Trophoblast cell (in vitro differentiated cells and primary cell): ENCODE results near the gene DNAH10.

ENCODE experiments used
- DNase-seq, 2 donors: peaks; one replicate each; pipeline ENCODE4 v3.0.0-alpha.2; 2016
- H2AFZ ChIP-seq: 2 replicates; pipeline ENCODE4 v1.6.1; 2013; ENCODE audit warnings: low read length, moderate library complexity, mild to moderate bottlenecking; ENCODE audit not compliant: insufficient read depth, poor library complexity
- H2AK5ac ChIP-seq: 2 replicates; pipeline ENCODE4 v1.6.1; 2013; ENCODE audit warnings: mild to moderate bottlenecking, low read length
- H2BK120ac ChIP-seq: 2 replicates; pipeline ENCODE4 v1.6.1; 2013; ENCODE audit warnings: low read length, mild to moderate bottlenecking, moderate library complexity; ENCODE audit not compliant: insufficient read depth, poor library complexity
- H2BK12ac ChIP-seq: 2 replicates; pipeline ENCODE4 v1.6.1; 2013; ENCODE audit warnings: mild to moderate bottlenecking, low read length, moderate library complexity
- H2BK5ac ChIP-seq: 2 replicates; pipeline ENCODE4 v1.6.1; 2013; ENCODE audit warnings: low read length, low read depth, moderate library complexity, mild to moderate bottlenecking; ENCODE audit not compliant: poor library complexity
- H3K14ac ChIP-seq: 2 replicates; pipeline ENCODE4 v1.6.1; 2013; ENCODE audit warnings: mild to moderate bottlenecking, low read length
- H3K18ac ChIP-seq: 2 replicates; pipeline ENCODE4 v1.6.1; 2013; ENCODE audit warnings: mild to moderate bottlenecking, low read length
- H3K23ac ChIP-seq: 2 replicates; pipeline ENCODE4 v1.6.1; 2013; ENCODE audit warnings: low read length
- H3K27ac ChIP-seq: 2 replicates; pipeline ENCODE4 v1.5.1; 2013; ENCODE audit warnings: low read depth, mild to moderate bottlenecking, inconsistent platforms, low read length, moderate library complexity
- H3K27me3 ChIP-seq: 2 replicates; pipeline ENCODE4 v1.6.1; 2013; ENCODE audit warnings: inconsistent platforms, mild to moderate bottlenecking, low read length, moderate library complexity; ENCODE audit not compliant: insufficient read depth
- H3K36me3 ChIP-seq, 2 experiments: 1 replicate in 1 of 2; 2 replicates in 1 of 2; pipeline ENCODE4 v1.6.1; 2013; ENCODE audit warnings: low read length in 2 of 2, mild to moderate bottlenecking in 2 of 2, moderate library complexity in 1 of 2; ENCODE audit not compliant: insufficient read depth in 2 of 2, control insufficient read depth in 1 of 2
- H3K4ac ChIP-seq: 2 replicates; pipeline ENCODE4 v1.6.1; 2013; ENCODE audit warnings: low read depth, mild to moderate bottlenecking, low read length, moderate library complexity
- H3K4me1 ChIP-seq, 2 experiments: 1 replicate in 1 of 2; 2 replicates in 1 of 2; pipeline ENCODE4 v1.6.1; 2013; ENCODE audit warnings: low read length in 2 of 2, mild to moderate bottlenecking in 2 of 2, moderate library complexity in 1 of 2; ENCODE audit not compliant: insufficient read depth in 2 of 2, control insufficient read depth in 1 of 2
- H3K4me2 ChIP-seq: 2 replicates; pipeline ENCODE4 v1.6.1; 2013; ENCODE audit warnings: inconsistent platforms, mild to moderate bottlenecking, low read length, moderate library complexity
- H3K4me3 ChIP-seq: 2 replicates; pipeline ENCODE4 v1.5.1; 2013; ENCODE audit warnings: mild to moderate bottlenecking, low read depth, low read length, inconsistent platforms
- H3K79me1 ChIP-seq: one replicate; pipeline ENCODE4 v1.6.1; 2013; ENCODE audit warnings: low read length
- H3K79me2 ChIP-seq: 2 replicates; pipeline ENCODE4 v1.6.1; 2013; ENCODE audit warnings: low read length, mild to moderate bottlenecking; ENCODE audit not compliant: control insufficient read depth, insufficient read depth, poor library complexity
- H3K9ac ChIP-seq: 2 replicates; pipeline ENCODE4 v1.6.1; 2013; ENCODE audit warnings: mild to moderate bottlenecking, low read length
- H3K9me3 ChIP-seq: 2 replicates; pipeline ENCODE4 v1.6.1; 2013; ENCODE audit warnings: low read depth, mild to moderate bottlenecking, control low read depth, inconsistent platforms, low read length; ENCODE audit not compliant: insufficient read depth
- H4K12ac ChIP-seq: 2 replicates; pipeline ENCODE4 v1.6.1; 2013; ENCODE audit warnings: low read depth, mild to moderate bottlenecking, low read length, moderate library complexity
- H4K8ac ChIP-seq: 2 replicates; pipeline ENCODE4 v1.6.1; 2013; ENCODE audit warnings: low read depth, mild to moderate bottlenecking, low read length, moderate library complexity
- H4K91ac ChIP-seq: one replicate; pipeline ENCODE4 v1.6.1; 2013; ENCODE audit warnings: low read depth, mild to moderate bottlenecking, low read length, moderate library complexity
- WGBS: extraction: QIAGEN DNeasy Blood & Tissue Kit; methylation state at CpG from one replicate; pipeline ENCODE4 v1.1.7; 2013; ENCODE audit warnings: missing lambda C conversion rate; ENCODE audit not compliant: insufficient read length, insufficient coverage; ENCODE audit errors: extremely low coverage; 5-methylcytosine and 5-hydroxymethylcytosine counted together

DNAH10 gene

DNA sequence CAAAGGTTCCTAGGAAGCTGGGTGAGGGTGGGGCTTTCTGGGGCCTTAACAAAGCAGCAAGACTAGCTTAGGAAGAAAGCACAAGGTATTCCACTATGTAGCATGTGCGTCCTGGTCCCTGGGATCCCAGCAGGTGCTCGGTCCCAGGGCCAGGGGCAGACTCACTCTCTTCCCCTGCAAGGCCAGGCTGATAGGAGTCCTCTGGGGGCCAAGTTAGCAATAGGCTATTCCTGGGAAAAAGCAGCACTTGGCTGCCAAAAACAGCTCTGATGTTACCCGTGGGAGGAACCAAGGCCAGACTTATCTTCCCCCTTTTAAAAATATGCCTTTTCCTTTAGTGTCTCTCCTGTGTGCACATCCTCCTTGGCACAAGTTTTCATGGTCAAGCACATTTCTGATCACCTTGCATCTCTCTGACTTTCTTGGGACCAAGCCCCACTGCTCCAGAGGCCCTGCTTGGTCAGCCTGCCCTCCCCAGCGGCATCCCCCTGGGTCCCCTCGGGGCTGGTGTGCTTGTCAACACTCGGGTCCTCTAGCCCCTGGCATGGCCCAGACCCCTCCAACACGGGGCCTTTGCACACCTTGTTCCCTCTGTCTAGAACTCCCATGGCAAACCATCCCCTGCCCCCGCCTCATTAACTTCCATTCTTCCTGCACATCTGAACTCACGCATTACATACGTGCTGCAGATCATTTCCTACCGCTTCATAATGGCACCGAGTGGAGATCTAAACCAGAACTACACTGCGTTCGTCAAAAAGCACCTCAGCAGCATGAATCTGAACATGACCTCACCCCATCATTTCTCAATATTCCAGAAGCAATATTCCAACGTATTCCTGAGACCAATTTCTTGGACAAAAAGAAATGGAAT, 188.6 kb downstream of the DNAH10 start:
- WGBS = no CpG with 5 or more reads among the region's 15 CpGs
- Histone ChIP-seq H3K9me3 (no peaks in the 10 kb centered on the region), H3K79me1 (no peaks in the 10 kb centered on the region), H4K8ac (no peak overlapping the region), H3K4me3 (no peak overlapping the region), H3K36me3 (peaks cover 5% of the 10 kb centered on the region in 2 experiments), H3K18ac (no peak overlapping the region), H3K4me1 (no peaks in the 10 kb centered on the region), H2AK5ac (no peak overlapping the region), H3K9ac (no peak overlapping the region), H3K14ac (no peak overlapping the region), H2BK120ac (no peak overlapping the region), H3K23ac (no peak overlapping the region), H3K4ac (no peak overlapping the region), H2BK5ac (no peak overlapping the region), H3K4me2 (no peak overlapping the region), H4K91ac (no peak overlapping the region), H3K27ac (no peak overlapping the region), H3K79me2 (no peaks in the 10 kb centered on the region), H2BK12ac (no peak overlapping the region), H4K12ac (no peak overlapping the region), H3K27me3 (no peaks in the 10 kb centered on the region), H2AFZ (no peak overlapping the region)
- no peak for DNase-seq

GRCh38 chr12:123951467-123951866, 189.4 kb downstream of the DNAH10 start:
- WGBS = no CpG with 5 or more reads among the region's 4 CpGs
- Histone ChIP-seq H4K91ac (no peak overlapping the region), H3K27me3 (no peaks in the 10 kb centered on the region)

DNA sequence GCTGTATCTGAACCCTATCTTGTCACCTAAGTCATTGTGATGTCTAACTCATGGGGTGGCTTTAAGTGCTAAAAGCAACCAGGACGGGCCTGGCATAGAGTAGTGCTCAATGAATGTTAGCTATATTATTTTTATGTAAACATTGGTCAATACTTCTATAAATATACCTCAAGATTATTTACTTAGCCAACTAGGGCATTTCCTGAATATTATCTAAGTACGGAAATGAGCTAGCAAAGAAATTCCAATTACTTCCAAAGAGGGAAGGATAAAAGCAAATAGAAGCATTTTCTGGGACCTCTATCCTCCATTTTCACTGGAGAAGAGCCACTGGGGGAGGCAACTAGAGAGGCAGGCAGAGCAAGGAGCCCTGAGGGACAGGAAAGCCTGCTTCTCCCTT, 189.9 kb downstream of the DNAH10 start:
- no peaks in the 10 kb centered on the region for H3K9me3 ChIP-seq
- DNase-seq = no peak
- no peak overlapping the region for H4K91ac ChIP-seq
- peaks cover 2 to 5% of the 10 kb centered on the region in 2 experiments for H3K36me3 ChIP-seq
- no peaks in the 10 kb centered on the region for H3K4me1 ChIP-seq
- H3K4me2 ChIP-seq = no peak overlapping the region
- H3K79me2 ChIP-seq = no peaks in the 10 kb centered on the region
- no peaks in the 10 kb centered on the region for H3K27me3 ChIP-seq
- no peak overlapping the region for H2BK12ac ChIP-seq
- no peak overlapping the region for H3K27ac ChIP-seq
- no peak overlapping the region for H2AFZ ChIP-seq
- WGBS = no CpG with 5 or more reads among the region's 2 CpGs
- no peaks in the 10 kb centered on the region for H3K79me1 ChIP-seq
- no peak overlapping the region for H2BK5ac ChIP-seq
- H3K4ac ChIP-seq = no peak overlapping the region
- H4K12ac ChIP-seq = no peak overlapping the region
- H2AK5ac ChIP-seq = no peak overlapping the region
- no peak overlapping the region for H4K8ac ChIP-seq
- H3K18ac ChIP-seq = no peak overlapping the region
- H3K23ac ChIP-seq = no peak overlapping the region
- no peak overlapping the region for H2BK120ac ChIP-seq
- H3K9ac ChIP-seq = no peak overlapping the region
- H3K4me3 ChIP-seq = no peak overlapping the region
- H3K14ac ChIP-seq = no peak overlapping the region

More at GRCh38 chr12:123951467-123951866, 189.4 kb downstream of the DNAH10 start:
- Histone ChIP-seq H3K36me3 (peaks cover 2 to 5% of the 10 kb centered on the region in 2 experiments), H3K4me3 (no peak overlapping the region), H3K79me1 (no peaks in the 10 kb centered on the region), H3K79me2 (no peaks in the 10 kb centered on the region), H2BK5ac (no peak overlapping the region), H3K4me1 (no peaks in the 10 kb centered on the region), H3K9me3 (no peaks in the 10 kb centered on the region), H3K4me2 (no peak overlapping the region), H3K18ac (no peak overlapping the region), H2BK120ac (no peak overlapping the region), H4K8ac (no peak overlapping the region), H3K27ac (no peak overlapping the region), H3K9ac (no peak overlapping the region), H2BK12ac (no peak overlapping the region), H2AK5ac (no peak overlapping the region), H2AFZ (no peak overlapping the region), H4K12ac (no peak overlapping the region), H3K4ac (no peak overlapping the region), H3K23ac (no peak overlapping the region), H3K14ac (no peak overlapping the region)
- no peak for DNase-seq

DNA sequence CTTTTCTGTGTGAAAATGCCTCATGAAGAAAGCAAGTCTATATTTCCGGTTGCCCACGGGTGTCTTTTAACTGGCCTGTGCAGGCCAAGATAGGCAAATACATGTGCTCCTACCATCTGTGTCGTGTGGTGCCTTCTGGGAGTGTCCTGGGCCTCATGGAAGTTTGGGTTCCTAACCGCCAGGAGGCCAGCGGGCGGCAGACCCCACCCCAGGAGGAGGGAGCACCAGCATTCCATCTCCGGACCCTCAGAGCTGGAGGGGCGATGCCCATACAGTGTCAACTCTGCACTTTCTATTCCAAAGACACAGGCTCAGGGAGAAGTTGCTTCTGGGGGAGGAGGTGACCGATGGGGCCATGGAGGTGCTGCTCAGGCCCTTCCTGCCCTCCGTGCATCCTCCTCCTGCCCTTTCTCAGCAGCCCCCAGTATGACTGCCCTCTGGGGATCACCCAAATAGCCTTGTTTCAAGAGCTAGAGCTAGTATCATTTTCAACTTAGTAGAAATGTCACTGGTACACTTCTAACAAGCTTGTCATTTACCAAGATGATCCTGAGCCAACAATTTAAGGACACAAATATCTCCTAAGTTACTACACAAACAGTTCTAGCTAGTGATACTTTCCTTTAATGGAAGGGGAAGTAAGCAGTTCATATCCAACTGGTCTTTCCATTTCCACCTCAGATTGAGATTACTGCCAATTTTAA, 192.7 kb downstream of the DNAH10 start:
- no peak for DNase-seq
- Histone ChIP-seq H2AK5ac (no peak overlapping the region), H4K12ac (no peak overlapping the region), H3K27ac (no peak overlapping the region), H3K79me2 (no peaks in the 10 kb centered on the region), H3K14ac (no peak overlapping the region), H3K79me1 (no peaks in the 10 kb centered on the region), H3K4me1 (peaks cover 5 to 7% of the 10 kb centered on the region in 2 experiments), H4K8ac (no peak overlapping the region), H3K4me2 (no peak overlapping the region), H3K4me3 (no peak overlapping the region), H2AFZ (no peak overlapping the region), H3K27me3 (no peaks in the 10 kb centered on the region), H3K9ac (no peak overlapping the region), H3K9me3 (no peaks in the 10 kb centered on the region), H3K23ac (no peak overlapping the region), H3K36me3 (peaks cover 0 to 4% of the 10 kb centered on the region in 2 experiments), H2BK120ac (no peak overlapping the region), H4K91ac (no peak overlapping the region), H3K4ac (no peak overlapping the region), H2BK5ac (no peak overlapping the region), H2BK12ac (no peak overlapping the region), H3K18ac (no peak overlapping the region)
- WGBS = no CpG with 5 or more reads among the region's 10 CpGs
